Pancreas (tissue), 10 donors: ENCODE data around the gene KRT4. TPM values are rescaled to one million over a fixed set of nuclear protein-coding genes. Genes with fewer than 3 reads are reported as not detected.

Experiments used
- ATAC-seq, 4 donors: fragments of 200-7000 bp; cut with Tn5 transposase; one replicate each; pipeline versions ENCODE4 v1.8.0 to v1.9.1; 2020; ENCODE audit warnings: mild to moderate bottlenecking in 4 of 4, moderate library complexity in 4 of 4
- DNase-seq, 6 donors: peaks; one replicate each; pipeline ENCODE4 v3.0.0-alpha.2; 2020
- FAIRE-seq: peaks from 2 replicates; lab custom pipeline; 2012; peaks lifted over from hg19 to GRCh38; lab: Jason Lieb, UNC
- H3K27ac ChIP-seq, 4 donors: fragments of 200-600 bp; sonication (generic); 1 replicate in 3 of 4; 2 replicates in 1 of 4; pipeline versions ENCODE4 v1.5.0 to v1.8.0; 2020
- H3K27me3 ChIP-seq, 4 donors: fragments of 200-600 bp; one replicate each; pipeline ENCODE4 v1.8.0; 2021
- H3K36me3 ChIP-seq, 3 donors: fragments of 200-600 bp; sonication (generic) in 1 of 3; one replicate each; pipeline versions ENCODE4 v1.5.0 to v1.8.0; 2020 to 2021
- H3K4me1 ChIP-seq, 3 donors: fragments of 200-600 bp; one replicate each; pipeline ENCODE4 v1.8.0; 2021
- H3K4me3 ChIP-seq, 4 donors: fragments of 200-600 bp; sonication (generic) in 2 of 4; one replicate each; pipeline versions ENCODE4 v1.5.0 to v1.8.0; 2020 to 2021
- H3K9me3 ChIP-seq, 4 donors: fragments of 200-600 bp; one replicate each; pipeline ENCODE4 v1.8.0; 2021
- CTCF ChIP-seq, 4 donors: fragments of 200-600 bp; sonication (generic) in 3 of 4; IDR thresholded peaks; one replicate each; pipeline versions ENCODE4 v1.5.0 to v1.8.0; 2021; ENCODE audit warnings: antibody characterized with exemption in 4 of 4
- WGBS, 2 donors: extraction: QIAGEN DNeasy Blood & Tissue Kit; methylation state at CpG; one replicate each; pipeline ENCODE4 v1.1.7; 2013; 5-methylcytosine and 5-hydroxymethylcytosine counted together
- intact Hi-C, 3 donors: fragments of 100-400 bp; cut with DNase I; formaldehyde crosslinking; loops; one replicate each; pipeline versions ENCODE4 v1.11.1 to v1.14.2; 2022
- polyA plus RNA-seq, 2 donors: library from polyadenylated mRNA; stranded (reverse); fragments of 200-250 nt; gene quantifications; one replicate each; pipeline ENCODE4 v1.2.3, GENCODE V29; 2013
- total RNA-seq, 6 donors: library from RNA; stranded (reverse); fragmentation: NEBNext Ultra II Directional in 4 of 6; extraction: Animal tissue kit (Norgen Biotek cat#: 25700) in 4 of 6; gene quantifications; one replicate each; pipeline versions ENCODE4 v1.2.1 to v1.2.4, GENCODE V29; 2021 to 2023
- donor health status: healthy with polysubstance abuse.
- donor health status: DM: no; HTN: no; CAD: no; lungs with moderate emphysema.
- donor health status: DM: no; HTN: no; CAD: no.
- donor health status: control.
- donor health status: control.
- donor health status: Bipolar disorder and iron deficiency.
- donor health status: DM: yes; HTN: yes; CAD: no.
- donor health status: DM: no; HTN: no; CAD: no.
- donor health status: DM: no; HTN: no; CAD: no.
- donor health status: DM: yes; HTN: yes; CAD: no.

Gene KRT4
- total and polyA plus RNA-seq, 8 donors, result 0.09 to 1.9 (median 0.26) TPM; not detected in 1

- no peak overlapping the region for H3K27ac ChIP-seq
- WGBS, 2 donors, result 71 to 79% methylated on average over 8 of the region's 8 CpGs
- no peak for TF ChIP-seq CTCF (IDR thresholded peaks at IDR 0.05)
Measured at GRCh38 chr12:52817003-52817698, 3.2 kb upstream of the KRT4 start.

GRCh38 chr12:52815676-52816588 lies 2.0 kb upstream of the KRT4 start:
- no peaks in the 10 kb centered on the region for H3K27me3 ChIP-seq
- intact Hi-C loops, result no loop called here
- FAIRE-seq, result no peak
- 72 to 73% methylated on average over 9 of the region's 9 CpGs for WGBS, 2 donors
- no peak overlapping the region for H3K4me3 ChIP-seq
- no peak for DNase-seq
- ATAC-seq, result no peak
- no peaks in the 10 kb centered on the region for H3K4me1 ChIP-seq
- TF ChIP-seq CTCF (IDR thresholded peaks at IDR 0.05), result no peak
- H3K9me3 ChIP-seq, result no peaks in the 10 kb centered on the region
- H3K27ac ChIP-seq, result no peak overlapping the region
- no peaks in the 10 kb centered on the region for H3K36me3 ChIP-seq

More at GRCh38 chr12:52817003-52817698, 3.2 kb upstream of the KRT4 start:
- DNase-seq (no peak), FAIRE-seq (no peak), ATAC-seq (no peak)
- intact Hi-C loops, result no loop called here
- Histone ChIP-seq H3K27me3 (no peaks in the 10 kb centered on the region), H3K4me3 (no peak overlapping the region), H3K4me1 (no peaks in the 10 kb centered on the region), H3K36me3 (no peaks in the 10 kb centered on the region), H3K9me3 (no peaks in the 10 kb centered on the region)

GRCh38 chr12:52815161-52815560 lies 1.2 kb upstream of the KRT4 start:
- FAIRE-seq, result no peak
- Histone ChIP-seq H3K4me3 (no peak overlapping the region), H3K36me3 (no peaks in the 10 kb centered on the region), H3K9me3 (no peaks in the 10 kb centered on the region), H3K27me3 (no peaks in the 10 kb centered on the region), H3K4me1 (no peaks in the 10 kb centered on the region), H3K27ac (no peak overlapping the region)
- no peak for TF ChIP-seq CTCF (IDR thresholded peaks at IDR 0.05)
- WGBS, 2 donors, result 87 to 91% methylated on average over 4 of the region's 4 CpGs
- no peak for ATAC-seq
- intact Hi-C loops, result no loop called here
- no peak for DNase-seq

- no peak for FAIRE-seq
- Histone ChIP-seq H3K9me3 (no peaks in the 10 kb centered on the region), H3K27ac (no peak overlapping the region), H3K27me3 (no peaks in the 10 kb centered on the region), H3K36me3 (no peaks in the 10 kb centered on the region), H3K4me3 (no peak overlapping the region), H3K4me1 (no peaks in the 10 kb centered on the region)
- no peak for ATAC-seq
- DNase-seq, result no peak
- 62 to 63% methylated on average over 4 of the region's 4 CpGs for WGBS, 2 donors
- intact Hi-C loops, result no loop called here
- no peak for TF ChIP-seq CTCF (IDR thresholded peaks at IDR 0.05)
Measured at GRCh38 chr12:52814710-52815155, 817 bp upstream of the KRT4 start.
